ENCODE results near the gene SCARF2. TPM values are rescaled to one million over a fixed set of nuclear protein-coding genes. Genes with fewer than 3 reads are reported as not detected.
"Not testable (repeated sequence)": the region's sequence is repeated elsewhere in the genome, so short reads cannot be mapped to it uniquely, and the experiment has no call there.

The SCARF2 gene
- total and polyA plus RNA-seq, 2 of the 13 experiments (the other 11 are each of a cell fraction or from before 2014, with no cell fraction given): 3.3 to 6.2 TPM

DNA sequence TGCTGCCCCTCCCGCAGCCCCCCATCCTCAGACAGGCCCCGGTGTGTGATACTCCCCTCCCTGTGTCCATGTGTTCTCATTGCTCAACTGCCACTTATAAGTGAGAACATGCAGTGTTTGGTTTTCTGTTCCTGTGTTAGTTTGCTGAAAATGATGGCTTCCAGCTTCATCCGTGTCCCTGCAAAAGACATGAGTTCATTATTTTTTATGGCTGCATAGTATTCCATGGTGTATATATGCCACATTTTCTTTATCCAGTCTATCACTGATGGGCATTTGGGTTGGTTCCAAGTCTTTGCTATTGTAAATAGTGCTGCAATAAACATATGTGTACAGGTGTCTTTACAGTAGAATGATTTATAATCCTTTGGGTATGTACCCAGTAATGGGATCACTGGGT is 22.4 kb downstream of the SCARF2 start:
- H3K4me3 ChIP-seq (replicated peaks in 1 of 3; ENCODE audit: insufficient read depth in 1 of 3, low read depth in 2 of 3, low read length in 3 of 3); H4K20me1 ChIP-seq (ENCODE audit: insufficient read depth, low read length); H3K9me3 ChIP-seq (ENCODE audit: low read length); DNase-seq (ENCODE audit: low spot score); H3K27ac ChIP-seq (ENCODE audit: extremely low read length, insufficient read depth, low read length); H3K9ac ChIP-seq (ENCODE audit: insufficient read depth, low read depth, low read length); H3K36me3 ChIP-seq (replicated peaks in 1 of 2; ENCODE audit: control insufficient read depth in 1 of 2, insufficient read depth in 2 of 2, low read length in 2 of 2); ATAC-seq; FAIRE-seq; POLR2A ChIA-PET; H2AFZ ChIP-seq (ENCODE audit: low read length); BruUV-seq (replicated peaks); intact Hi-C loops (cut with micrococcal nuclease; ENCODE audit: unreplicated experiment); H3K79me2 ChIP-seq (ENCODE audit: insufficient read depth, low read length); H3K27me3 ChIP-seq (ENCODE audit: control insufficient read depth in 1 of 2, insufficient read depth in 2 of 2, low read length in 2 of 2); CTCF ChIA-PET (ENCODE audit: low intra/inter-chr PET ratio, low total read pairs); H3K4me2 ChIP-seq (ENCODE audit: low read depth, low read length): not testable (repeated sequence)
- in situ Hi-C loops (cut with HindIII; ENCODE audit: extremely low pct_ligation_motif_present, low pct_unique_long_range_greater_than_20kb): loop anchor here (10.0 kb wide), 1 partner anchor 160 kb away; no protein-coding TSS in a partner anchor
- peaks cover 31% of the 10 kb centered on the region for H3K4me1 ChIP-seq (ENCODE audit: insufficient read depth, low read length)
- WGBS (ENCODE audit: low lambda C conversion rate): 35% methylated on average over 3 of the region's 3 CpGs

DNA sequence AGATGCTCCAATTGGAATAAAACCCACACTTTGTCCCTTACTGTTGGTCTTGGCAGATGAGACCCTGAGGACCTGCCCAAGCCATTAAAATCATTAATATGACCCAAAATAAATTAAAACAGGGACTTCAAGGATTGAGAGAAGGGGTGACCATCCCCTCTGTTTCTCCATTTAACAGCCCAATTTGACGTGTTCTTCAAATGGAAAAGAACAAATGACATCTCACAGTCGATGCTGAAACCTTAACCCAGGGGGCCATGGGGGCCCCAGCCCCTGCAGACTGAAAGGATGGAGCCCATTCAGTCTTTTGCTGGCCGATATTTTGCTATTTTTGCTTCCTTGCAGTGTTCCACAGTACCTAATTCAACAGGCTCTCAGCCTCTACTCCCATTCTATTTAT is 23.2 kb downstream of the SCARF2 start:
- no peak for DNase-seq (ENCODE audit: low spot score)
- TF ChIP-seq SYNCRIP (IDR thresholded peaks at IDR 0.05; ENCODE audit: insufficient read depth, low read depth, low read length) (no peak), ZNF816 (CRISPR knock-in tag; IDR thresholded peaks at IDR 0.05; ENCODE audit: borderline replicate concordance) (no peak), IRF2 (CRISPR knock-in tag; IDR thresholded peaks at IDR 0.05) (no peak), TGIF2 (CRISPR knock-in tag; IDR thresholded peaks at IDR 0.05) (no peak)
- TF ChIP-seq, protein P1, sequence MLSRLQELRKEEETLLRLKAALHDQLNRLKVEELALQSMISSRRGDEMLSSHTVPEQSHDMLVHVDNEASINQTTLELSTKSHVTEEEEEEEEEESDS (CRISPR knock-in tag; IDR thresholded peaks at IDR 0.05; ENCODE audit: borderline replicate concordance): no peak
- TF ChIP-seq, protein P2, sequence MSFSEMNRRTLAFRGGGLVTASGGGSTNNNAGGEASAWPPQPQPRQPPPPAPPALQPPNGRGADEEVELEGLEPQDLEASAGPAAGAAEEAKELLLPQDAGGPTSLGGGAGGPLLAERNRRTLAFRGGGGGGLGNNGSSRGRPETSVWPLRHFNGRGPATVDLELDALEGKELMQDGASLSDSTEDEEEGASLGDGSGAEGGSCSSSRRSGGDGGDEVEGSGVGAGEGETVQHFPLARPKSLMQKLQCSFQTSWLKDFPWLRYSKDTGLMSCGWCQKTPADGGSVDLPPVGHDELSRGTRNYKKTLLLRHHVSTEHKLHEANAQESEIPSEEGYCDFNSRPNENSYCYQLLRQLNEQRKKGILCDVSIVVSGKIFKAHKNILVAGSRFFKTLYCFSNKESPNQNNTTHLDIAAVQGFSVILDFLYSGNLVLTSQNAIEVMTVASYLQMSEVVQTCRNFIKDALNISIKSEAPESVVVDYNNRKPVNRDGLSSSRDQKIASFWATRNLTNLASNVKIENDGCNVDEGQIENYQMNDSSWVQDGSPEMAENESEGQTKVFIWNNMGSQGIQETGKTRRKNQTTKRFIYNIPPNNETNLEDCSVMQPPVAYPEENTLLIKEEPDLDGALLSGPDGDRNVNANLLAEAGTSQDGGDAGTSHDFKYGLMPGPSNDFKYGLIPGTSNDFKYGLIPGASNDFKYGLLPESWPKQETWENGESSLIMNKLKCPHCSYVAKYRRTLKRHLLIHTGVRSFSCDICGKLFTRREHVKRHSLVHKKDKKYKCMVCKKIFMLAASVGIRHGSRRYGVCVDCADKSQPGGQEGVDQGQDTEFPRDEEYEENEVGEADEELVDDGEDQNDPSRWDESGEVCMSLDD (CRISPR knock-in tag; IDR thresholded peaks at IDR 0.05; ENCODE audit: borderline replicate concordance): no peak
- TF ChIP-seq, protein P3, sequence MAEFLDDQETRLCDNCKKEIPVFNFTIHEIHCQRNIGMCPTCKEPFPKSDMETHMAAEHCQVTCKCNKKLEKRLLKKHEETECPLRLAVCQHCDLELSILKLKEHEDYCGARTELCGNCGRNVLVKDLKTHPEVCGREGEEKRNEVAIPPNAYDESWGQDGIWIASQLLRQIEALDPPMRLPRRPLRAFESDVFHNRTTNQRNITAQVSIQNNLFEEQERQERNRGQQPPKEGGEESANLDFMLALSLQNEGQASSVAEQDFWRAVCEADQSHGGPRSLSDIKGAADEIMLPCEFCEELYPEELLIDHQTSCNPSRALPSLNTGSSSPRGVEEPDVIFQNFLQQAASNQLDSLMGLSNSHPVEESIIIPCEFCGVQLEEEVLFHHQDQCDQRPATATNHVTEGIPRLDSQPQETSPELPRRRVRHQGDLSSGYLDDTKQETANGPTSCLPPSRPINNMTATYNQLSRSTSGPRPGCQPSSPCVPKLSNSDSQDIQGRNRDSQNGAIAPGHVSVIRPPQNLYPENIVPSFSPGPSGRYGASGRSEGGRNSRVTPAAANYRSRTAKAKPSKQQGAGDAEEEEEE (CRISPR knock-in tag; IDR thresholded peaks at IDR 0.05; ENCODE audit: borderline replicate concordance): no peak
- TF ChIP-seq, protein P4, sequence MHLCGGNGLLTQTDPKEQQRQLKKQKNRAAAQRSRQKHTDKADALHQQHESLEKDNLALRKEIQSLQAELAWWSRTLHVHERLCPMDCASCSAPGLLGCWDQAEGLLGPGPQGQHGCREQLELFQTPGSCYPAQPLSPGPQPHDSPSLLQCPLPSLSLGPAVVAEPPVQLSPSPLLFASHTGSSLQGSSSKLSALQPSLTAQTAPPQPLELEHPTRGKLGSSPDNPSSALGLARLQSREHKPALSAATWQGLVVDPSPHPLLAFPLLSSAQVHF (CRISPR knock-in tag; IDR thresholded peaks at IDR 0.05): no peak
- TF ChIP-seq, protein P5, sequence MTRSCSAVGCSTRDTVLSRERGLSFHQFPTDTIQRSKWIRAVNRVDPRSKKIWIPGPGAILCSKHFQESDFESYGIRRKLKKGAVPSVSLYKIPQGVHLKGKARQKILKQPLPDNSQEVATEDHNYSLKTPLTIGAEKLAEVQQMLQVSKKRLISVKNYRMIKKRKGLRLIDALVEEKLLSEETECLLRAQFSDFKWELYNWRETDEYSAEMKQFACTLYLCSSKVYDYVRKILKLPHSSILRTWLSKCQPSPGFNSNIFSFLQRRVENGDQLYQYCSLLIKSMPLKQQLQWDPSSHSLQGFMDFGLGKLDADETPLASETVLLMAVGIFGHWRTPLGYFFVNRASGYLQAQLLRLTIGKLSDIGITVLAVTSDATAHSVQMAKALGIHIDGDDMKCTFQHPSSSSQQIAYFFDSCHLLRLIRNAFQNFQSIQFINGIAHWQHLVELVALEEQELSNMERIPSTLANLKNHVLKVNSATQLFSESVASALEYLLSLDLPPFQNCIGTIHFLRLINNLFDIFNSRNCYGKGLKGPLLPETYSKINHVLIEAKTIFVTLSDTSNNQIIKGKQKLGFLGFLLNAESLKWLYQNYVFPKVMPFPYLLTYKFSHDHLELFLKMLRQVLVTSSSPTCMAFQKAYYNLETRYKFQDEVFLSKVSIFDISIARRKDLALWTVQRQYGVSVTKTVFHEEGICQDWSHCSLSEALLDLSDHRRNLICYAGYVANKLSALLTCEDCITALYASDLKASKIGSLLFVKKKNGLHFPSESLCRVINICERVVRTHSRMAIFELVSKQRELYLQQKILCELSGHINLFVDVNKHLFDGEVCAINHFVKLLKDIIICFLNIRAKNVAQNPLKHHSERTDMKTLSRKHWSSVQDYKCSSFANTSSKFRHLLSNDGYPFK (CRISPR knock-in tag; IDR thresholded peaks at IDR 0.05; ENCODE audit: borderline replicate concordance): no peak

More for the DNA sequence above, 23.2 kb downstream of the SCARF2 start:
- ChIA-PET POLR2A (no interaction called here), CTCF (ENCODE audit: low intra/inter-chr PET ratio, low total read pairs) (no interaction called here)
- H2AFZ ChIP-seq (ENCODE audit: low read length): no peak overlapping the region
- in situ Hi-C loops (cut with HindIII; ENCODE audit: extremely low pct_ligation_motif_present, low pct_unique_long_range_greater_than_20kb): loop anchor here (10.0 kb wide), 1 partner anchor 160 kb away; no protein-coding TSS in a partner anchor
- FAIRE-seq (no peak), ATAC-seq (no peak)
- peaks cover 0 to 8% of the 10 kb centered on the region in 2 experiments; a peak in 2 of 5 replicates for H3K27me3 ChIP-seq (ENCODE audit: control insufficient read depth in 1 of 2, insufficient read depth in 2 of 2, low read length in 2 of 2)
- H3K4me3 ChIP-seq (replicated peaks in 1 of 3; ENCODE audit: insufficient read depth in 1 of 3, low read depth in 2 of 3, low read length in 3 of 3): no peak overlapping the region
- H3K9ac ChIP-seq (ENCODE audit: insufficient read depth, low read depth, low read length): no peak overlapping the region
- no TSS peak for BruUV-seq (replicated peaks)
- no peaks in the 10 kb centered on the region for H3K36me3 ChIP-seq (replicated peaks in 1 of 2; ENCODE audit: control insufficient read depth in 1 of 2, insufficient read depth in 2 of 2, low read length in 2 of 2)
- no peaks in the 10 kb centered on the region for H3K79me2 ChIP-seq (ENCODE audit: insufficient read depth, low read length)
- no peak overlapping the region for H3K4me2 ChIP-seq (ENCODE audit: low read depth, low read length)
- H4K20me1 ChIP-seq (ENCODE audit: insufficient read depth, low read length): no peaks in the 10 kb centered on the region
- H3K27ac ChIP-seq (ENCODE audit: extremely low read length, insufficient read depth, low read length): no peak overlapping the region
- peaks cover 23% of the 10 kb centered on the region for H3K4me1 ChIP-seq (ENCODE audit: insufficient read depth, low read length)
- 3% methylated on average over 3 of the region's 3 CpGs for WGBS (ENCODE audit: low lambda C conversion rate)
- no peaks in the 10 kb centered on the region for H3K9me3 ChIP-seq (ENCODE audit: low read length)
- intact Hi-C loops (cut with micrococcal nuclease; ENCODE audit: unreplicated experiment): no loop called here

All from HepG2 (cell line).